CD4-positive, alpha-beta T cell (primary cell): ENCODE data around the gene TRRAP. TPM values are rescaled to one million over a fixed set of nuclear protein-coding genes. Genes with fewer than 3 reads are reported as not detected.

Source experiments
- ATAC-seq: fragments of 200-7000 bp; cut with Tn5 transposase; one replicate; pipeline ENCODE4 v1.10.0; 2022; ENCODE audit warnings: mild to moderate bottlenecking; ENCODE audit not compliant: poor library complexity
- CTCF ChIA-PET: fragments of 350-600 bp; sonication (Branson Sonifier 250); formaldehyde crosslinking; loops from one replicate; lab custom pipeline; 2021; ENCODE audit warnings: antibody characterized with exemption, inconsistent platforms; lab: Charles Lee
- POLR2A ChIA-PET: fragments of 350-600 bp; sonication (Branson Sonifier 250); formaldehyde crosslinking; loops from one replicate; lab custom pipeline; 2021; ENCODE audit warnings: antibody characterized with exemption, inconsistent platforms; lab: Charles Lee
- DNase-seq, 14 experiments: peaks; one replicate each; pipeline ENCODE4 v3.0.0-alpha.2; 2013 to 2020; ENCODE audit warnings: mixed read lengths in 2 of 14
- H3K27ac ChIP-seq, 2 donors: one replicate each; pipeline versions ENCODE4 v1.5.1 to v1.7.0; 2013; ENCODE audit warnings: low read length in 2 of 2, low read depth in 1 of 2, mild to moderate bottlenecking in 1 of 2
- H3K27me3 ChIP-seq, 2 experiments: 1 replicate in 1 of 2; 2 replicates in 1 of 2; pipeline versions ENCODE4 v1.6.1 to v1.7.0; 2013; ENCODE audit warnings: low read length in 2 of 2, control low read depth in 1 of 2, mild to moderate bottlenecking in 1 of 2, moderate library complexity in 1 of 2; ENCODE audit not compliant: insufficient read depth in 2 of 2, control insufficient read depth in 1 of 2
- H3K36me3 ChIP-seq: one replicate; pipeline ENCODE4 v1.6.1; 2013; ENCODE audit warnings: low read length, control low read depth; ENCODE audit not compliant: insufficient read depth
- H3K4me1 ChIP-seq: one replicate; pipeline ENCODE4 v1.6.1; 2013; ENCODE audit warnings: low read length, control low read depth; ENCODE audit not compliant: insufficient read depth
- H3K4me3 ChIP-seq: one replicate; pipeline ENCODE4 v1.5.1; 2013; ENCODE audit warnings: mild to moderate bottlenecking, low read length, moderate library complexity
- H3K9me3 ChIP-seq, 2 experiments: 1 replicate in 1 of 2; 2 replicates in 1 of 2; pipeline versions ENCODE4 v1.6.1 to v1.7.0; 2013; ENCODE audit warnings: low read length in 2 of 2, mild to moderate bottlenecking in 2 of 2, control low read depth in 1 of 2, moderate library complexity in 1 of 2; ENCODE audit not compliant: control insufficient read depth in 1 of 2, insufficient read depth in 1 of 2
- H3K27ac Mint-ChIP-seq: one replicate; pipeline ENCODE4 v1.8.0; 2020; ENCODE audit warnings: mixed read lengths
- H3K27me3 Mint-ChIP-seq: one replicate; pipeline ENCODE4 v1.8.0; 2021; ENCODE audit warnings: mixed read lengths
- H3K36me3 Mint-ChIP-seq: one replicate; pipeline ENCODE4 v1.8.0; 2021; ENCODE audit warnings: low read depth, mixed read lengths
- H3K4me1 Mint-ChIP-seq: one replicate; pipeline ENCODE4 v1.8.0; 2021; ENCODE audit warnings: low read depth, mixed read lengths
- H3K4me3 Mint-ChIP-seq: one replicate; pipeline ENCODE4 v1.8.0; 2020; ENCODE audit warnings: mild to moderate bottlenecking, mixed read lengths
- H3K9me3 Mint-ChIP-seq: one replicate; pipeline ENCODE4 v1.8.0; 2020; ENCODE audit warnings: mixed read lengths
- CTCF ChIP-seq: fragments of 200-600 bp; IDR thresholded peaks from one replicate; pipeline ENCODE4 v1.8.0; 2022; ENCODE audit warnings: antibody characterized with exemption, mild to moderate bottlenecking
- intact Hi-C, 2 experiments: fragments of 100-400 bp; cut with DNase I in 1 of 2; cut with micrococcal nuclease in 1 of 2; formaldehyde crosslinking; loops; one replicate each; pipeline versions ENCODE4 v1.15.1 to v1.9.0; 2023 to 2025; cut with DNase I, micrococcal nuclease
- total RNA-seq, 174 experiments: library from RNA in 2 of 174; stranded (reverse) in 2 of 174; gene quantifications; one replicate each; pipeline ENCODE4 v1.2.3 and lab custom pipeline; 2021 to 2026

The TRRAP gene
- total RNA-seq, 2 experiments from 2014 or later: 47.9 to 48.3 TPM

- no peaks in the 10 kb centered on the region for H3K27me3 Mint-ChIP-seq
- H3K4me3 ChIP-seq: peak overlapping the region; percentile 97
- H3K27ac Mint-ChIP-seq: peak overlapping the region; percentile 97
- H3K9me3 Mint-ChIP-seq: no peaks in the 10 kb centered on the region
- ATAC-seq: no peak
- H3K27ac ChIP-seq: peak overlapping the region; percentile 29 to 87
- CTCF ChIA-PET: interaction anchor here (0.7 to 1.2 kb wide), 3 partner anchors 9 to 433 kb away, joined by 3 to 11 read pairs (median 3); no protein-coding TSS in a partner anchor
- H3K27me3 ChIP-seq: no peaks in the 10 kb centered on the region
- intact Hi-C loops: loop anchor here in 1 of 2 experiments (2.0 to 10.0 kb wide), 3 partner anchors 262 to 773 kb away; partner anchors contain the start of genes ARPC1A and LMTK2
- H3K4me1 Mint-ChIP-seq: peaks cover 37% of the 10 kb centered on the region
- H3K4me3 Mint-ChIP-seq: peak overlapping the region; percentile 97
- no peak for TF ChIP-seq CTCF
- H3K9me3 ChIP-seq: no peaks in the 10 kb centered on the region
- H3K36me3 Mint-ChIP-seq: peaks cover 54% of the 10 kb centered on the region
- H3K36me3 ChIP-seq: peaks cover 44% of the 10 kb centered on the region
- POLR2A ChIA-PET: interaction anchor here (0.8 to 2.2 kb wide), 4 partner anchors 11 to 629 kb away, joined by 3 to 16 read pairs (median 5); partner anchors contain the start of genes TECPR1 and TMEM130
- no peak for DNase-seq
- peaks cover 31% of the 10 kb centered on the region for H3K4me1 ChIP-seq
Measured at GRCh38 chr7:98880485-98880884, 2.2 kb downstream of the TRRAP start.

- Mint-ChIP-seq H3K4me3 (peak overlapping the region; percentile 68), H3K27ac (peak overlapping the region; percentile 76), H3K9me3 (no peaks in the 10 kb centered on the region), H3K27me3 (no peaks in the 10 kb centered on the region), H3K36me3 (peaks cover 65% of the 10 kb centered on the region), H3K4me1 (peaks cover 37% of the 10 kb centered on the region)
- Histone ChIP-seq H3K9me3 (no peaks in the 10 kb centered on the region), H3K36me3 (peaks cover 51% of the 10 kb centered on the region), H3K4me1 (peaks cover 31% of the 10 kb centered on the region), H3K27ac (no peak overlapping the region), H3K27me3 (no peaks in the 10 kb centered on the region), H3K4me3 (no peak overlapping the region)
- DNase-seq (peak in 1 of 14 experiments; percentile 7), ATAC-seq (no peak)
- ChIA-PET POLR2A (interaction anchor here (0.5 kb wide), 1 partner anchor 30 kb away, joined by 5 read pairs; no protein-coding TSS in a partner anchor), CTCF (no interaction called here)
- intact Hi-C loops: loop anchor here in 1 of 2 experiments (2.0 to 10.0 kb wide), 3 partner anchors 261 to 774 kb away; partner anchors contain the start of genes ARPC1A and LMTK2
- TF ChIP-seq CTCF: no peak
Measured at GRCh38 chr7:98881561-98882315, 3.4 kb downstream of the TRRAP start.

- peaks cover 40% of the 10 kb centered on the region for H3K4me1 Mint-ChIP-seq
Measured at GRCh38 chr7:98884416-98884815, 6.1 kb downstream of the TRRAP start.

More at GRCh38 chr7:98884416-98884815, 6.1 kb downstream of the TRRAP start:
- no peak for TF ChIP-seq CTCF
- Histone ChIP-seq H3K27ac (no peak overlapping the region), H3K36me3 (peaks cover 74% of the 10 kb centered on the region), H3K9me3 (no peaks in the 10 kb centered on the region), H3K4me1 (peaks cover 21% of the 10 kb centered on the region), H3K4me3 (no peak overlapping the region), H3K27me3 (no peaks in the 10 kb centered on the region)
- ChIA-PET CTCF (no interaction called here), POLR2A (interaction anchor here (0.6 kb wide), 1 partner anchor 18 kb away, joined by 3 read pairs; no protein-coding TSS in a partner anchor)
- ATAC-seq (no peak), DNase-seq (no peak)
- Mint-ChIP-seq H3K4me3 (no peak overlapping the region), H3K27me3 (no peaks in the 10 kb centered on the region), H3K9me3 (no peaks in the 10 kb centered on the region), H3K36me3 (peaks cover 85% of the 10 kb centered on the region), H3K27ac (no peak overlapping the region)
- intact Hi-C loops: loop anchor here in 1 of 2 experiments (5.0 to 10.0 kb wide), 2 partner anchors 440 to 777 kb away; partner anchors contain the start of genes ARPC1A and LMTK2
